ENCODE measurements around the gene NKIRAS1.

NKIRAS1 gene

DNA sequence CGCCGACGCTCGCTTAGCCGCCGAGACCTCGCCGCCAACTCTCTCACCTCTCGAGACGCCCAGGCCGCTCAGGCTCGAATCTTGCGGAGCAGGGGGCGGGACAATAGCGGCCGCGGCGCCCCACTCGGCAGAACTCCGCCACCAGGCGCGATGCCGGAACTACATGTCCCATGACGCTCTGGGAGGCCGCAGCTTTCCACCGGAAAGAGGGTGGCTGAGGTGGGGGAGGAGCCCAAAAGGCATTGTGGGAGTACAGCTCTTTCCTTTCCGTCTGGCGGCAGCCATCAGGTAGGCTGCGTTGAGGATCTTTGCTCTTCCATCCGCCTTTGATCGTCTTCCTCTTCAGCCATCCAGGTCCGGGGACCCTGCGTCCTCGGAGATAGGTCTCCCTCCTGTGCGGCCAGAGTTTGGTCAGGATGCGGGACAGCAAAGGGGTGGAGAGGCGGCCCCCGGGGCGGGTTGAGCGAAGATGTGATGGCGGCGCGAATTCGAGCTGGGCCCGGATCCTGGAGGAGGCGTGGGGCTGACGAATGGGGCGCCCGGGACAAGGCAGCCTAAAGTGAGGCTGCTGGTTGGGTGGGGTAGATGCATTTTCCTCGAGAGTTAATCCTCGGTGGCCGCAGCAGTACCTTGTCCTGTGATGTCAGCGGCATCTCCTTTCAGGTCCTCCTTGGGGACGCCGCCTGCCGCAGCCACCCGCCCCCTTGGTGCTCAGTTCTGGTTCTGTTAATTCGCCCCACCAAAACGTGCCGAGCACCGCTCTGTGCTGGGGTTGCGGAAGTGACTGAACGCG is at the start of gene NKIRAS1, which contains the start of gene RPL15:
NKIRAS1 (minus strand) TSS at position 105 of the 793 bp plus-strand sequence. CDS start 6,086 bp downstream, outside the sequence.
RPL15 (plus strand) TSS at position 247 of the 793 bp plus-strand sequence. CDS start 728 bp downstream, outside the sequence.
- TF ChIP-seq, protein P1, sequence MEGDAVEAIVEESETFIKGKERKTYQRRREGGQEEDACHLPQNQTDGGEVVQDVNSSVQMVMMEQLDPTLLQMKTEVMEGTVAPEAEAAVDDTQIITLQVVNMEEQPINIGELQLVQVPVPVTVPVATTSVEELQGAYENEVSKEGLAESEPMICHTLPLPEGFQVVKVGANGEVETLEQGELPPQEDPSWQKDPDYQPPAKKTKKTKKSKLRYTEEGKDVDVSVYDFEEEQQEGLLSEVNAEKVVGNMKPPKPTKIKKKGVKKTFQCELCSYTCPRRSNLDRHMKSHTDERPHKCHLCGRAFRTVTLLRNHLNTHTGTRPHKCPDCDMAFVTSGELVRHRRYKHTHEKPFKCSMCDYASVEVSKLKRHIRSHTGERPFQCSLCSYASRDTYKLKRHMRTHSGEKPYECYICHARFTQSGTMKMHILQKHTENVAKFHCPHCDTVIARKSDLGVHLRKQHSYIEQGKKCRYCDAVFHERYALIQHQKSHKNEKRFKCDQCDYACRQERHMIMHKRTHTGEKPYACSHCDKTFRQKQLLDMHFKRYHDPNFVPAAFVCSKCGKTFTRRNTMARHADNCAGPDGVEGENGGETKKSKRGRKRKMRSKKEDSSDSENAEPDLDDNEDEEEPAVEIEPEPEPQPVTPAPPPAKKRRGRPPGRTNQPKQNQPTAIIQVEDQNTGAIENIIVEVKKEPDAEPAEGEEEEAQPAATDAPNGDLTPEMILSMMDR (IDR thresholded peaks at IDR 0.05; ENCODE audit: extremely low read depth, missing control alignments): no peak

DNA sequence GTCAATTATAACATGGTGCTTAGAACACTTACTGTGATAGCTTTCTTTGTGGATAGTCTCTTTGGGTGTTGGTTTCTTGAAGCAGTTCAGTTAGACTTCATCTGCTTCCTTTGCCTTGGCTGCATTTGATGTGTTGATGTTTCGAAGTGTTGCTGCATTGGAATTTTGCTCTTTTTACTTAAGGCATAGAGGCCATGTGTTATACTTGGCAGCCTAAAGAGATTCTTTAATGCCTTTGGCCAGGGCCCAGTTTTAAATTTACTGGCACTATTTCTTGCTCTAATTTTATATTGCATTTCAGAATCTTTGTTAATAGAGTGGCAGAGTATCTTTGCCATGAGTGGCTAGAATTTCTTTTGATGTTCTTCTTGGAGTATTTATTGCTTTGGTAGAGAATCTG is 49.5 kb upstream of the NKIRAS1 start:
- TF ChIP-seq, protein P1 (IDR thresholded peaks at IDR 0.05; ENCODE audit: extremely low read depth, missing control alignments): no peak
- DNase-seq (ENCODE audit: low spot score): no peak

More for the DNA sequence above, at the start of gene NKIRAS1, which contains the start of gene RPL15:
- DNase-seq (ENCODE audit: low spot score): peak; percentile 91

DNA sequence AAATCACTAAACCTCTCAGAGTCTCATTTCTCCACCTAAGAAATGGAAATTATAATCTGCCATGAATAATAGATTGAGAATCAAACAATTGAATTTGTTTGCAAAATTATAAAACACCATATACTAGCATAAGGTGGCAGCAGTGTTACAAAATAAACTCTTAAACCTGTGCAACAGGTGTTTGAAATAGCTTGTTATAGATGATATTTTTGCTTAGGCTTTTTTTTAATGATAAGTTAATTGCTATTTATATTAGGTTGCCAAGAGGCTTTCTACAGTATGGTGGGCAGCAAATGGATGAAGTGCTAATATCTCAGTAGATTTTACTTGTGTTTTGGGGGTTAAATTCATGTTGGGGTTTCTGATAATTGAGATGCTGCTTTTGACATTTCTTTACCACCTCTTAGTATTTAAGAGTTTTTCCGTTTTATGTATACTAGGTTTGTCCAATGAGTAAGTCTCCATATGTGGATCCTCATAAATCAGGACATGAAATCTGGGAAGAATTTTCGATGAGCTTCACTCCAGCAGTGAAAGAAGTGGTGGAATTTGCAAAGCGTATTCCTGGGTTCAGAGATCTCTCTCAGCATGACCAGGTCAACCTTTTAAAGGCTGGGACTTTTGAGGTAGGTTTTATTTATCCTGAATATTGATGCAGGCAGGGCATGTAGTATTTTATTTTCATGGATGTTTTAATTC is 47.9 kb upstream of the NKIRAS1 start:
- no peak for DNase-seq (ENCODE audit: low spot score)
- TF ChIP-seq, protein P1 (IDR thresholded peaks at IDR 0.05; ENCODE audit: extremely low read depth, missing control alignments): no peak

DNA sequence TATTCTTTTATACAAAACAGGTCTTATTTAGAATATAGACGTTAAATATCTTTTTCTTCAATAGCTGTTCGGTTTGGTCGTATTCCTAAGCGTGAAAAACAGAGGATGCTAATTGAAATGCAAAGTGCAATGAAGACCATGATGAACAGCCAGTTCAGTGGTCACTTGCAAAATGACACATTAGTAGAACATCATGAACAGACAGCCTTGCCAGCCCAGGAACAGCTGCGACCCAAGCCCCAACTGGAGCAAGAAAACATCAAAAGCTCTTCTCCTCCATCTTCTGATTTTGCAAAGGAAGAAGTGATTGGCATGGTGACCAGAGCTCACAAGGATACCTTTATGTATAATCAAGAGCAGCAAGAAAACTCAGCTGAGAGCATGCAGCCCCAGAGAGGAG is 45.1 kb upstream of the NKIRAS1 start:
- TF ChIP-seq, protein P1 (IDR thresholded peaks at IDR 0.05; ENCODE audit: extremely low read depth, missing control alignments): no peak
- DNase-seq (ENCODE audit: low spot score): no peak

DNA sequence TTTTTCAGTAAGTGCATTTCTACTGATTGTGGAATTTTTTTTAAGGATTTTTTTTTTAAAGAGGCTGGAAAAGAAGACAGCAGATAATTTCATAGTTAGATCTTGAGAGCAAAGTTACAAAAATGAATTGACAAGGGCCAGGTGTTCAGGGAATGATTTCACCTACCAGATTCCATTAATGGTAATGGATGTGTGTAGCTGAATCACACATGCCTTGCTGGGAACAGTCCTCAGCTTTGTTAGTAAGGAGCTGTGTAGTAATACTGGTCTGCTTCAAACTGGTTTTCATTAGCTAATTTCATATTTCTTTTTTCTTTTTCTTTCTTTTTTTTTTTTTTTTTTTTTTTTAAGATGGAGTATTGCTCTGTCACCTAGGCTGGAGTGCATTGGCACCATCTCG is 44.3 kb upstream of the NKIRAS1 start:
- no peak for DNase-seq (ENCODE audit: low spot score)
- TF ChIP-seq, protein P1 (IDR thresholded peaks at IDR 0.05; ENCODE audit: extremely low read depth, missing control alignments): no peak

DNA sequence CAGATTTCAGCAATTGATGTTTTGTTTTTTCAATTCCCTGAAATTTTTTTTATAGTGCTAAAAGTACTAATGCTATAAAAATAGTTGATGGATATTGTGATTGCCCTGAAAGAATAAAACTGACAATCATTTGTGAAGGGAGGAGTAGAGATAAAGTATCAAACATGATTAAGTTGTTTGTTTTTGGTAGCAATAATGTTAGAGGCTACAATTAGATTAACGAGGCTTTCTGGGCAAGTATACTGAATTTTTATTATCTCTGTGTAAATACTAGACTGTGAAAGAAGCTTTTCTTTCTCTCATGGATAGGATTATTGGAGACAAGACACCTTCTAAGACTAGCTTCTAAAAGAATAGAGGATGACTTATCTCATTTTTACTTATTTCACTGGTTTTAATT is 43.9 kb upstream of the NKIRAS1 start:
- TF ChIP-seq, protein P1 (IDR thresholded peaks at IDR 0.05; ENCODE audit: extremely low read depth, missing control alignments): no peak
- DNase-seq (ENCODE audit: low spot score): no peak

Data from GM20000 (cell line).